Measurements from ENCODE around the gene AMBRA1. TPM values are rescaled to one million over a fixed set of nuclear protein-coding genes. Genes with fewer than 3 reads are reported as not detected.

Gene AMBRA1
- polyA plus RNA-seq, 1 of the 3 experiments (the other 2 are of a cell fraction) = 10.4 TPM

DNA sequence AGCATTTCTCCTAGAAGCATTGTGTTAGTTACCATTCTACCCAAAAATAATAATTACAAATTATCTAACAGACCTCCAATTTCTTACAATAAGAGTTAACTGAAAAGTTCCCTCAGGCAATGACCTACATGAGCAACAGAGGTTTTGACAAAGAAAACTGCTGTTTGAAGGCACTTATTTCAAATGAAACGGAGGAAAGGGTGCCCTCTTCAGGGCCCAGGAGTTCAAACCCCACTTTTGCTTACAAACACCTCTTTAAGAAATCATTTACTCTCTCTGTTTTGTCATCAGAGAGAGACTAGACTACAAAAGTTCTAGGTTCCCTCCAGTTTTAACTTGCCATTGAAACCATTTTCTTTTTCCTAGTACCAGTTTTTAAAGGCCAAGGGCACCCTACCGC is 56.7 kb downstream of the AMBRA1 start:
- no peak for DNase-seq
- Histone ChIP-seq H3K27ac (ENCODE audit: low read depth in 2 of 2, low read length in 1 of 2) (no peak overlapping the region), H3K9ac (no peak overlapping the region), H3K9me3 (no peaks in the 10 kb centered on the region), H3F3A (replicated peaks; ENCODE audit: insufficient read depth) (peaks cover 3% of the 10 kb centered on the region), H4K20me1 (ENCODE audit: insufficient read depth) (peaks cover 78% of the 10 kb centered on the region), H3K4me3 (ENCODE audit: low read depth in 2 of 2, low read length in 1 of 2) (no peak overlapping the region), H3K9me2 (no peaks in the 10 kb centered on the region), H3K4me2 (no peak overlapping the region), H3K4me1 (ENCODE audit: control insufficient read depth in 1 of 2, insufficient read depth in 2 of 2, low read depth in 1 of 2, low read length in 1 of 2) (peaks cover 0 to 6% of the 10 kb centered on the region in 2 experiments; a peak in 2 of 4 replicates), H3K36me3 (replicated peaks in 1 of 2; ENCODE audit: control insufficient read depth in 1 of 2, insufficient read depth in 2 of 2, low read length in 1 of 2) (peaks cover 5 to 14% of the 10 kb centered on the region in 2 experiments), H3K79me2 (ENCODE audit: insufficient read depth) (peaks cover 77% of the 10 kb centered on the region), H2AFZ (ENCODE audit: low read depth) (no peak overlapping the region), H3K27me3 (ENCODE audit: insufficient read depth) (no peaks in the 10 kb centered on the region)
- TF ChIP-seq CHD2 (IDR thresholded peaks at IDR 0.05; ENCODE audit: low read length, partially characterized antibody) (no peak), RXRA (IDR thresholded peaks at IDR 0.05; ENCODE audit: borderline replicate concordance, low read depth) (no peak), RAD21 (IDR thresholded peaks at IDR 0.05; ENCODE audit: low read length) (peak; percentile 44), TAF1 (IDR thresholded peaks at IDR 0.05; ENCODE audit: borderline replicate concordance, low read depth, low read length) (no peak), JUND (IDR thresholded peaks at IDR 0.05) (no peak)
- TF ChIP-seq, protein P1, sequence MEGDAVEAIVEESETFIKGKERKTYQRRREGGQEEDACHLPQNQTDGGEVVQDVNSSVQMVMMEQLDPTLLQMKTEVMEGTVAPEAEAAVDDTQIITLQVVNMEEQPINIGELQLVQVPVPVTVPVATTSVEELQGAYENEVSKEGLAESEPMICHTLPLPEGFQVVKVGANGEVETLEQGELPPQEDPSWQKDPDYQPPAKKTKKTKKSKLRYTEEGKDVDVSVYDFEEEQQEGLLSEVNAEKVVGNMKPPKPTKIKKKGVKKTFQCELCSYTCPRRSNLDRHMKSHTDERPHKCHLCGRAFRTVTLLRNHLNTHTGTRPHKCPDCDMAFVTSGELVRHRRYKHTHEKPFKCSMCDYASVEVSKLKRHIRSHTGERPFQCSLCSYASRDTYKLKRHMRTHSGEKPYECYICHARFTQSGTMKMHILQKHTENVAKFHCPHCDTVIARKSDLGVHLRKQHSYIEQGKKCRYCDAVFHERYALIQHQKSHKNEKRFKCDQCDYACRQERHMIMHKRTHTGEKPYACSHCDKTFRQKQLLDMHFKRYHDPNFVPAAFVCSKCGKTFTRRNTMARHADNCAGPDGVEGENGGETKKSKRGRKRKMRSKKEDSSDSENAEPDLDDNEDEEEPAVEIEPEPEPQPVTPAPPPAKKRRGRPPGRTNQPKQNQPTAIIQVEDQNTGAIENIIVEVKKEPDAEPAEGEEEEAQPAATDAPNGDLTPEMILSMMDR (IDR thresholded peaks at IDR 0.05) = peak; percentile 20
- ChIA-PET POLR2A (no interaction called here), CTCF (interaction anchor here (0.6 to 9.1 kb wide), 22 partner anchors 8 to 190 kb away, joined by 3 to 204 read pairs (median 8); partner anchors contain the start of genes CHRM4 and DGKZ)
- 92% methylated on average over 2 of the region's 2 CpGs for WGBS (ENCODE audit: low lambda C conversion rate)

DNA sequence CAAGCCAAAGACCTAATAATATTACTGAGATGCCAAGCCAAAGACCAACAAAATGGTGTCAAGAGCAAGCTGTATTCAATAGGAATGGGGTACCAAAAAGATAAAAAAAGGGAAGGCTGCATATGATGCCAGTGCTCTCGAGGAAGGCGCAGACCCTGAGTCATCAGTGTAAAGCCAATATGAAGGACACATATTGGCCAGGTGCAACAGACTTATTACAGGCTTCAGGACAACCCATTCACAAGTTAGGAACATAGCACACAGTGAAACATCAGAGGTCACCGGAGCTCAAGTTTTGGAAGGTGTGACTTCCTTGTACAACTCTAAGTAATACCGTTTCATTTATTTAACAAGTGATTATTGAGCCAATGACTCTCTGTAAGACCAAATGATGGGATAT is 58.1 kb downstream of the AMBRA1 start:
- 99% methylated on average over 4 of the region's 4 CpGs for WGBS (ENCODE audit: low lambda C conversion rate)
- H4K20me1 ChIP-seq (ENCODE audit: insufficient read depth) = peaks cover 77% of the 10 kb centered on the region
- H2AFZ ChIP-seq (ENCODE audit: low read depth) = no peak overlapping the region
- no peak overlapping the region for H3K9ac ChIP-seq
- peaks cover 92% of the 10 kb centered on the region for H3K79me2 ChIP-seq (ENCODE audit: insufficient read depth)
- H3K4me2 ChIP-seq = no peak overlapping the region
- TF ChIP-seq, protein P2, sequence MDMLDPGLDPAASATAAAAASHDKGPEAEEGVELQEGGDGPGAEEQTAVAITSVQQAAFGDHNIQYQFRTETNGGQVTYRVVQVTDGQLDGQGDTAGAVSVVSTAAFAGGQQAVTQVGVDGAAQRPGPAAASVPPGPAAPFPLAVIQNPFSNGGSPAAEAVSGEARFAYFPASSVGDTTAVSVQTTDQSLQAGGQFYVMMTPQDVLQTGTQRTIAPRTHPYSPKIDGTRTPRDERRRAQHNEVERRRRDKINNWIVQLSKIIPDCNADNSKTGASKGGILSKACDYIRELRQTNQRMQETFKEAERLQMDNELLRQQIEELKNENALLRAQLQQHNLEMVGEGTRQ (IDR thresholded peaks at IDR 0.05; ENCODE audit: borderline replicate concordance, low read depth, low read length) = no peak
- TF ChIP-seq TAF1 (IDR thresholded peaks at IDR 0.05; ENCODE audit: borderline replicate concordance, low read depth, low read length) = no peak
- no peak for TF ChIP-seq RFX5 (IDR thresholded peaks at IDR 0.05; ENCODE audit: low read length)
- TF ChIP-seq POLR2AphosphoS5 (IDR thresholded peaks at IDR 0.05; ENCODE audit: low read depth, low read length) = no peak
- TF ChIP-seq, protein P3, sequence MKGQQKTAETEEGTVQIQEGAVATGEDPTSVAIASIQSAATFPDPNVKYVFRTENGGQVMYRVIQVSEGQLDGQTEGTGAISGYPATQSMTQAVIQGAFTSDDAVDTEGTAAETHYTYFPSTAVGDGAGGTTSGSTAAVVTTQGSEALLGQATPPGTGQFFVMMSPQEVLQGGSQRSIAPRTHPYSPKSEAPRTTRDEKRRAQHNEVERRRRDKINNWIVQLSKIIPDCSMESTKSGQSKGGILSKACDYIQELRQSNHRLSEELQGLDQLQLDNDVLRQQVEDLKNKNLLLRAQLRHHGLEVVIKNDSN (IDR thresholded peaks at IDR 0.05; ENCODE audit: borderline replicate concordance, low read depth) = no peak
- TF ChIP-seq, protein P4, sequence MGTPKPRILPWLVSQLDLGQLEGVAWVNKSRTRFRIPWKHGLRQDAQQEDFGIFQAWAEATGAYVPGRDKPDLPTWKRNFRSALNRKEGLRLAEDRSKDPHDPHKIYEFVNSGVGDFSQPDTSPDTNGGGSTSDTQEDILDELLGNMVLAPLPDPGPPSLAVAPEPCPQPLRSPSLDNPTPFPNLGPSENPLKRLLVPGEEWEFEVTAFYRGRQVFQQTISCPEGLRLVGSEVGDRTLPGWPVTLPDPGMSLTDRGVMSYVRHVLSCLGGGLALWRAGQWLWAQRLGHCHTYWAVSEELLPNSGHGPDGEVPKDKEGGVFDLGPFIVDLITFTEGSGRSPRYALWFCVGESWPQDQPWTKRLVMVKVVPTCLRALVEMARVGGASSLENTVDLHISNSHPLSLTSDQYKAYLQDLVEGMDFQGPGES (IDR thresholded peaks at IDR 0.05; ENCODE audit: low read depth, low read length) = no peak
- TF ChIP-seq, protein P1 (IDR thresholded peaks at IDR 0.05) = no peak
- TF ChIP-seq FOXM1 (IDR thresholded peaks at IDR 0.05; ENCODE audit: low read depth) = no peak
- no peak for TF ChIP-seq RXRA (IDR thresholded peaks at IDR 0.05; ENCODE audit: borderline replicate concordance, low read depth)
- no peak for TF ChIP-seq MEF2A (IDR thresholded peaks at IDR 0.05; ENCODE audit: borderline replicate concordance, low read depth)
- TF ChIP-seq, protein P5, sequence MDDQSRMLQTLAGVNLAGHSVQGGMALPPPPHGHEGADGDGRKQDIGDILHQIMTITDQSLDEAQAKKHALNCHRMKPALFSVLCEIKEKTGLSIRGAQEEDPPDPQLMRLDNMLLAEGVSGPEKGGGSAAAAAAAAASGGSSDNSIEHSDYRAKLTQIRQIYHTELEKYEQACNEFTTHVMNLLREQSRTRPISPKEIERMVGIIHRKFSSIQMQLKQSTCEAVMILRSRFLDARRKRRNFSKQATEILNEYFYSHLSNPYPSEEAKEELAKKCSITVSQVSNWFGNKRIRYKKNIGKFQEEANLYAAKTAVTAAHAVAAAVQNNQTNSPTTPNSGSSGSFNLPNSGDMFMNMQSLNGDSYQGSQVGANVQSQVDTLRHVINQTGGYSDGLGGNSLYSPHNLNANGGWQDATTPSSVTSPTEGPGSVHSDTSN (IDR thresholded peaks at IDR 0.05) = no peak
- no peak for TF ChIP-seq EP300 (IDR thresholded peaks at IDR 0.05; ENCODE audit: borderline replicate concordance in 1 of 2, low read depth in 1 of 2, low read length in 1 of 2)
- POLR2A ChIA-PET = no interaction called here
- H3K27ac ChIP-seq (ENCODE audit: low read depth in 2 of 2, low read length in 1 of 2) = no peak overlapping the region
- peaks cover 3% of the 10 kb centered on the region for H3F3A ChIP-seq (replicated peaks; ENCODE audit: insufficient read depth)
- DNase-seq = no peak
- H3K9me3 ChIP-seq = no peaks in the 10 kb centered on the region
- H3K36me3 ChIP-seq (replicated peaks in 1 of 2; ENCODE audit: control insufficient read depth in 1 of 2, insufficient read depth in 2 of 2, low read length in 1 of 2) = peaks cover 0 to 4% of the 10 kb centered on the region in 2 experiments
- CTCF ChIA-PET = interaction anchor here (0.8 to 9.0 kb wide), 11 partner anchors 10 to 152 kb away, joined by 3 to 204 read pairs (median 4); partner anchors contain the start of gene CHRM4
- peaks cover 0 to 6% of the 10 kb centered on the region in 2 experiments; a peak in 2 of 4 replicates for H3K4me1 ChIP-seq (ENCODE audit: control insufficient read depth in 1 of 2, insufficient read depth in 2 of 2, low read depth in 1 of 2, low read length in 1 of 2)
- H3K9me2 ChIP-seq = no peaks in the 10 kb centered on the region
- H3K27me3 ChIP-seq (ENCODE audit: insufficient read depth) = no peaks in the 10 kb centered on the region
- H3K4me3 ChIP-seq (ENCODE audit: low read depth in 2 of 2, low read length in 1 of 2) = no peak overlapping the region
